ENCODE results near the gene SEMA6C.

The SEMA6C gene

GRCh38 chr1:151158751-151159251 lies 12.4 kb upstream of the SEMA6C start:
- no peak for DNase-seq

GRCh38 chr1:151158326-151158725 lies 11.9 kb upstream of the SEMA6C start:
- DNase-seq = peak; percentile 50 to 54

- DNase-seq = peak in 1 of 2 experiments; percentile 54
Measured at GRCh38 chr1:151157067-151157531, 10.7 kb upstream of the SEMA6C start.

- peak; percentile 68 to 69 for DNase-seq
Measured at GRCh38 chr1:151156515-151156819, 10.0 kb upstream of the SEMA6C start, which contains the start of gene TNFAIP8L2. TNFAIP8L2 (plus strand) TSS chr1:151156649; CDS start chr1:151158698, 2,049 bp downstream.

GRCh38 chr1:151147665-151148064 lies 1.2 kb upstream of the SEMA6C start:
- DNase-seq = no peak

- DNase-seq = no peak
Measured at GRCh38 chr1:151147132-151147503, 687 bp upstream of the SEMA6C start.

GRCh38 chr1:151146072-151146411 lies 389 bp downstream of the SEMA6C start:
- no peak for DNase-seq

GRCh38 chr1:151145304-151146071 lies 943 bp downstream of the SEMA6C start:
- DNase-seq = no peak

- DNase-seq = no peak
Measured at GRCh38 chr1:151144474-151145303, 1.7 kb downstream of the SEMA6C start.

- no peak for DNase-seq
Measured at GRCh38 chr1:151143986-151144385, 2.4 kb downstream of the SEMA6C start.

- DNase-seq = no peak
Measured at GRCh38 chr1:151143057-151143435, 3.4 kb downstream of the SEMA6C start.

GRCh38 chr1:151142411-151143056 lies 3.9 kb downstream of the SEMA6C start:
- DNase-seq = no peak

- no peak for DNase-seq
Measured at GRCh38 chr1:151137789-151138188, 8.6 kb downstream of the SEMA6C start.

GRCh38 chr1:151135433-151136385 lies 10.7 kb downstream of the SEMA6C start:
- no peak for DNase-seq

GRCh38 chr1:151134991-151135390 lies 11.4 kb downstream of the SEMA6C start:
- DNase-seq = no peak

GRCh38 chr1:151134396-151134795 lies 12.0 kb downstream of the SEMA6C start:
- no peak for DNase-seq

- no peak for DNase-seq
Measured at GRCh38 chr1:151133018-151133806, 13.2 kb downstream of the SEMA6C start.

GRCh38 chr1:151132335-151133017 lies 14.0 kb downstream of the SEMA6C start:
- DNase-seq = no peak

- DNase-seq = no peak
Measured at GRCh38 chr1:151131701-151132334, 14.6 kb downstream of the SEMA6C start.

GRCh38 chr1:151130987-151131586 lies 15.3 kb downstream of the SEMA6C start:
- DNase-seq = peak; percentile 73 to 86

All from stimulated activated CD4-positive, alpha-beta T cell treated with anti-CD3 and anti-CD28 coated beads, Interleukin-4, amount 100 ng/mL, for 4 hours (primary cell).